Measurements from ENCODE around the gene RNPS1. TPM values are rescaled to one million over a fixed set of nuclear protein-coding genes. Genes with fewer than 3 reads are reported as not detected.
A peak's percentile ranks its signal among the peaks of the same experiment; 100 is the strongest.

Gene RNPS1
- total and polyA plus RNA-seq, 2 donors (not counting 1 experiment from before 2014, with no cell fraction given), result 209 to 265 TPM

GRCh38 chr16:2216330-2216729 lies 51.6 kb downstream of the RNPS1 start:
- CTCF ChIA-PET, result interaction anchor here (1.6 kb wide), 1 partner anchor 10 kb away, joined by 3 read pairs; no protein-coding TSS in a partner anchor

GRCh38 chr16:2214719-2214968 lies 53.3 kb downstream of the RNPS1 start, which contains the start of gene PGP:
Gene PGP (minus strand): TSS chr16:2214840. CDS start chr16:2214777, 63 bp downstream.
- Mint-ChIP-seq H3K27me3 (no peaks in the 10 kb centered on the region), H3K4me3 (peak within 1 kb of the TSS; percentile 94), H3K9me3 (ENCODE audit: insufficient read depth) (no peaks in the 10 kb centered on the region), H3K27ac (peak within 1 kb of the TSS; percentile 93), H3K4me1 (peaks cover 16% of the 10 kb centered on the region)
- peak within 1 kb of the TSS; percentile 51 to 83 for H3K27ac ChIP-seq (ENCODE audit: low read length in 2 of 2)
- H3K4me2 ChIP-seq (replicated peaks; ENCODE audit: low read depth, low read length, poor library complexity, severe bottlenecking), result peak within 1 kb of the TSS; percentile 98
- peak within 1 kb of the TSS; percentile 91 for H3K9ac ChIP-seq (ENCODE audit: low read length)
- intact Hi-C loops (cut with micrococcal nuclease), result loop anchor here (2.0 kb wide), 2 partner anchors 54 to 60 kb away; partner anchors contain the start of genes RNPS1 and TRAF7
- peak within 1 kb of the TSS; percentile 99 for H2AFZ ChIP-seq (ENCODE audit: insufficient read depth, low read depth, low read length, poor library complexity, severe bottlenecking)
- H3K4me3 ChIP-seq (ENCODE audit: control extremely low read depth in 1 of 5, extremely low read depth in 1 of 5, insufficient read depth in 1 of 5, low read depth in 2 of 5, low read length in 4 of 5), result peak within 1 kb of the TSS; percentile 67 to 91 (median 79)
- peaks cover 10 to 18% of the 10 kb centered on the region in 2 donors for H3K4me1 ChIP-seq (ENCODE audit: control insufficient read depth in 2 of 2, insufficient read depth in 2 of 2, low read length in 2 of 2)
- DNase-seq, result no peak
- ChIA-PET POLR2A (interaction anchor here (0.7 to 1.7 kb wide), 3 partner anchors 8 to 60 kb away, joined by 4 to 7 read pairs (median 4); partner anchors contain the start of gene TRAF7), CTCF (interaction anchor here (0.7 to 1.6 kb wide), 4 partner anchors 8 to 59 kb away, joined by 3 to 4 read pairs (median 3); partner anchors contain the start of gene TRAF7)
- no peaks in the 10 kb centered on the region for H3K27me3 ChIP-seq (replicated peaks in 1 of 4; ENCODE audit: control extremely low read depth in 1 of 4, control insufficient read depth in 3 of 4, insufficient read depth in 4 of 4, low read length in 3 of 4)
- no peaks in the 10 kb centered on the region for H3K9me3 ChIP-seq (ENCODE audit: control extremely low read depth in 1 of 3, control insufficient read depth in 2 of 3, insufficient read depth in 1 of 3, low read length in 2 of 3)
- ATAC-seq (ENCODE audit: low read depth), result peak; percentile 96
- WGBS (ENCODE audit: insufficient coverage), result under 1% methylated on average over 48 of the region's 48 CpGs
- TF ChIP-seq EZH2 (IDR thresholded peaks at IDR 0.05; ENCODE audit: borderline replicate concordance, insufficient read depth, low read depth, low read length, poor library complexity, severe bottlenecking) (no peak), CTCF (IDR thresholded peaks at IDR 0.05) (no peak)
- H3K36me3 ChIP-seq (replicated peaks in 1 of 2; ENCODE audit: control extremely low read depth in 1 of 2, control insufficient read depth in 1 of 2, extremely low read depth in 1 of 2, insufficient read depth in 2 of 2, low read length in 1 of 2), result peaks cover 0 to 8% of the 10 kb centered on the region in 2 experiments
- H4K20me1 ChIP-seq (ENCODE audit: control insufficient read depth, insufficient read depth, low read length, poor library complexity, severe bottlenecking), result peaks cover 11% of the 10 kb centered on the region
- H3K79me2 ChIP-seq (ENCODE audit: control insufficient read depth, insufficient read depth, low read length), result peaks cover 6% of the 10 kb centered on the region

More at GRCh38 chr16:2216330-2216729, 51.6 kb downstream of the RNPS1 start:
- Histone ChIP-seq H3K9me3 (ENCODE audit: control extremely low read depth in 1 of 3, control insufficient read depth in 2 of 3, insufficient read depth in 1 of 3, low read length in 2 of 3) (no peaks in the 10 kb centered on the region), H2AFZ (ENCODE audit: insufficient read depth, low read depth, low read length, poor library complexity, severe bottlenecking) (no peak overlapping the region), H3K27ac (ENCODE audit: low read length in 2 of 2) (no peak overlapping the region), H3K4me3 (ENCODE audit: control extremely low read depth in 1 of 5, extremely low read depth in 1 of 5, insufficient read depth in 1 of 5, low read depth in 2 of 5, low read length in 4 of 5) (no peak overlapping the region), H3K4me2 (replicated peaks; ENCODE audit: low read depth, low read length, poor library complexity, severe bottlenecking) (no peak overlapping the region), H3K4me1 (ENCODE audit: control insufficient read depth in 2 of 2, insufficient read depth in 2 of 2, low read length in 2 of 2) (peaks cover 10 to 18% of the 10 kb centered on the region in 2 donors), H4K20me1 (ENCODE audit: control insufficient read depth, insufficient read depth, low read length, poor library complexity, severe bottlenecking) (peaks cover 11% of the 10 kb centered on the region), H3K27me3 (replicated peaks in 1 of 4; ENCODE audit: control extremely low read depth in 1 of 4, control insufficient read depth in 3 of 4, insufficient read depth in 4 of 4, low read length in 3 of 4) (no peaks in the 10 kb centered on the region), H3K9ac (ENCODE audit: low read length) (no peak overlapping the region), H3K79me2 (ENCODE audit: control insufficient read depth, insufficient read depth, low read length) (peaks cover 6% of the 10 kb centered on the region), H3K36me3 (replicated peaks in 1 of 2; ENCODE audit: control extremely low read depth in 1 of 2, control insufficient read depth in 1 of 2, extremely low read depth in 1 of 2, insufficient read depth in 2 of 2, low read length in 1 of 2) (peaks cover 0 to 4% of the 10 kb centered on the region in 2 experiments)
- WGBS (ENCODE audit: insufficient coverage), result no CpG with 5 or more reads among the region's 4 CpGs
- Mint-ChIP-seq H3K27ac (no peak overlapping the region), H3K27me3 (no peaks in the 10 kb centered on the region), H3K4me1 (peaks cover 16% of the 10 kb centered on the region), H3K9me3 (ENCODE audit: insufficient read depth) (no peaks in the 10 kb centered on the region), H3K4me3 (peak overlapping the region; percentile 46)
- ATAC-seq (ENCODE audit: low read depth) (no peak), DNase-seq (no peak)
- POLR2A ChIA-PET, result interaction anchor here (0.7 to 1.5 kb wide), 2 partner anchors 7 to 61 kb away, joined by 3 to 5 read pairs; partner anchors contain the start of gene TRAF7
- no peak for TF ChIP-seq EZH2 (IDR thresholded peaks at IDR 0.05; ENCODE audit: borderline replicate concordance, insufficient read depth, low read depth, low read length, poor library complexity, severe bottlenecking)
- intact Hi-C loops (cut with micrococcal nuclease), result no loop called here

All from B cell (primary cell).